Activated CD4-positive, CD25-positive, alpha-beta regulatory T cell treated with anti-CD3 and anti-CD28 coated beads, Interleukin-2, amount 50 U/mL, for 72 hours (primary cell): ENCODE results near the gene GNL3L.
A peak's percentile ranks its signal among the peaks of the same experiment; 100 is the strongest.
"Not testable (repeated sequence)": the region's sequence is repeated elsewhere in the genome, so short reads cannot be mapped to it uniquely, and the experiment has no call there.

Source experiments
- DNase-seq: peaks from one replicate; pipeline ENCODE4 v3.0.0; 2021

The GNL3L gene, protein sequence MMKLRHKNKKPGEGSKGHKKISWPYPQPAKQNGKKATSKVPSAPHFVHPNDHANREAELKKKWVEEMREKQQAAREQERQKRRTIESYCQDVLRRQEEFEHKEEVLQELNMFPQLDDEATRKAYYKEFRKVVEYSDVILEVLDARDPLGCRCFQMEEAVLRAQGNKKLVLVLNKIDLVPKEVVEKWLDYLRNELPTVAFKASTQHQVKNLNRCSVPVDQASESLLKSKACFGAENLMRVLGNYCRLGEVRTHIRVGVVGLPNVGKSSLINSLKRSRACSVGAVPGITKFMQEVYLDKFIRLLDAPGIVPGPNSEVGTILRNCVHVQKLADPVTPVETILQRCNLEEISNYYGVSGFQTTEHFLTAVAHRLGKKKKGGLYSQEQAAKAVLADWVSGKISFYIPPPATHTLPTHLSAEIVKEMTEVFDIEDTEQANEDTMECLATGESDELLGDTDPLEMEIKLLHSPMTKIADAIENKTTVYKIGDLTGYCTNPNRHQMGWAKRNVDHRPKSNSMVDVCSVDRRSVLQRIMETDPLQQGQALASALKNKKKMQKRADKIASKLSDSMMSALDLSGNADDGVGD

DNA sequence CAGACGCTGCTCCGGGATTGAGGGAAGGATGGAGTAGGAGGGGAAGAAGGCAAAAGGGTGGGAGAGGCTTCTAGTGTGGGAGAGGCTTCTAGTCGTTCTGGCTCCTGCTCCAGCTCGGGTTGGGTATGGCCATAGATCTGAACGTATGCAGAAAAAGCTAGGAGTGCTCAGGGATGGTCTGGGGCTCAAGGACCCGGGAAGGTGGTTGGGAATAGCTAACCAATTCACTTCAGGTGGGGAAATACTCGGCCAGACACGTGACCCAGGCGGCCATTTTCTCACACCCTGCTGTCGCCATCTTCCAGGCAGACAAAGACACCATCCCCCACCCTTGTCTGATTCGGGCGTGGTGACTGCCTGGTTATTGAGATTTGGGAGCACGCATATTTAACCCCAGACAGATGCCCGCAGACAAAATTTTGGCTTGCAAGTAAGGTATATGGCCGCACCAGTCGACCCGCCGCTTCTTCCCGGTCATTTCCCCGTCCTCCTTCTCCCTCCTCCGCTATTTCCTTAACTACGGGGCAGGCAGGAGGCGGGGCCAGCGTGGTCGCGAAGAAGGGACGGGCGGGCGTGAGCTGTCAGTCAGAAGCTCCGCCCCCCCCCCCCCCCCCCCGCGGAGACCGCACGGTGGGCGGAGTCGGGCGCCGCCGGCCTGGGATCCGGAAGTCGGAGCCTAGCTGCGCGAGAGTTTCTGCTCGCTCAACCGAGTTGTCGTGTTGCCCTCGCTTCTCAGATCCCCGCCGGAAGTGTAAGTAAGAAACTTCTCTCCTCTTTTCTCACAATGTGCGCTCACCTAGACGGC lies at the start of gene GNL3L:
GNL3L (plus strand) TSS at position 668 of the 805 bp plus-strand sequence. CDS start 2,348 bp downstream, outside the sequence.
- DNase-seq: peak; percentile 76

DNA sequence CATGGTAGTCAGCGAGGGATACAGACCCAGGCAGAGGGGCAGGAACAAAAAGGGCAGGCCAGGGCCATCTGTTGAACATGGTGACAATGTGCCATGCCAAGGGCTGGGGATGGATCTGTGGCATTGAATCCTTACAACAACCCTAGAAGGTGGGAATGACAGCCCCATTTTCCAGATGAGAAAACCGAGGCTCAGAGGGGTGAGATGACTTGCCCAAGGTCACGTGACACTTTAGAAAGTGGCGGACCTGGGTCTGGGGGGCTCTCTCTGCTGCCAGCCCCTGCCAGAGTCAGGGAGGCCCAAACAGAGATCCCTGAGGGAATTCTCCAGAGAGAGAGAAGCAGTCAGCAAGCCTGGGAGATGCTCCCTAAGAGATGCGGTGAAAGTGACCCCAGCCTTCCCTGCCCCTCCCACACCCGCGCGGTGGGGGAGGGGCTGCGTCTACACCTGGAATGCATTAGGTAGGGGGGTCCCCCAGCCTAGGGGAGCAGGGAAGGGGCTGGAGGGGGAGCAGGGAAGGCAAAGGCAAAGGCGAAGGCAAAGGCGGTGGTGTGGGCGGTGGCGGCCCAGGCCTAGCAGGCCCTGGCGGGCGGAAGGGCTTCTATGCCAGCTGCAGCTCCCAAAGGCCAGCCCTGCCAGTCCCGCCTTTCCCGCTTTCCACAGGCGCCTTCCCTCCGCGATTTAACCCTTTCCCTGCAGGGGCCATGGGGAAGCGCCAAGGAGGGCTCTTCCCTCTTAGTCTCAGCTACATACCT lies 47.0 kb upstream of the GNL3L start:
- no peak for DNase-seq

DNA sequence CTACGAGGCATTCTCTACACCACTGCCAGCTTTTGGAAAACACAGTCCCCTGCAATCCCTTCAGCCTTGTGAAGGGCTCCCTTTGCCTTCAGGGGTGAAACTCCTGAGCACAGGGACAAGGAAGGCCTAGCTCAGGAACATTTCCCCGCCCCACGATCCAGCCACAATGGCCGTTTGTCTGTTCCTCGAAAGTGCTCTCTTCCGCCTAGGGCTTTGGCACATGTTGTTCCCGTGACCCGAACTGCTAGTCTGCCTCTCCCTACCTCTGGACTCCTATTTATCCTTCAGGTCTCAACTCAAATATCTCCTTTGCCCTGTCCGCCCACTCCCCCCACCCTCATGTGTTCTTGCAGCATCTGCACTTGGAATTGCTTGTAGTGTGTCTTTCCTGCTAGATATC lies 46.1 kb upstream of the GNL3L start:
- no peak for DNase-seq

DNA sequence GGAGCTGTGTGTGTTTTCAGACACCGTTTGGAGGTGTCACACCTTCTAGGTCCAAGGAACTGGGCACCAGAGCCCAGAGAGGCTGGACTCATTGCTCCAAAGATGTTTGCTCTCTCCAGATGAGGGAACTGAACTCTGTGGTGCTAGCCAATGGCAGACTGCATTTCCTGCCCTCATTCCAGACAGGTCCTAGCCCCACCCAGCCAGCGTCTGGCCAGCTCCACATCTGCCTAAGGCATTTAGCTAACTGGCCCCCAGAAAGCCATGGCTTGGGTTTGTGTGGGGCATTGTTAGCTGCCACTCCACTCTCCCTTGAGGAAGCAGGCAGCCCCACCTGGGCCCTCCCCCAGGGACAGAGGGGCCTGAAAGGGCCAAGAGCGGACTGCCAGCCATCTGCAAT lies 45.4 kb upstream of the GNL3L start:
- DNase-seq: no peak

DNA sequence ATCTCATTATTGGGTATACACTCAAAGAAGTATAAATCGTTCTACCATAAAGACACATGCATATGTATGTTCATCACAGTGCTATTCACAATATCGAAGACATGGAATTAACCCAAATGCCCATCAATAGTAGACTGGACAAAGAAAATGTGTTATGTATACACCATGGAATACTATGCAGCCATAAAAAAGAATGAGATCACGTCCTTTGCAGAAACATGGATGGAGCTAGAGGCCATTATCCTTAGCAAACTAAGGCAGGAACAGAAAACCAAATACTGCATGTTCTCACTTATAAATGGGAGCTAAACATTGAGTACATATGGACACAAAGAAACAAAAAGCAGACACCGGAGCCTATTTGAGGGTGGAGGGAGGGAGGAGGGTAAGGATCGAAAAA lies 40.2 kb upstream of the GNL3L start:
- DNase-seq: not testable (repeated sequence)

DNA sequence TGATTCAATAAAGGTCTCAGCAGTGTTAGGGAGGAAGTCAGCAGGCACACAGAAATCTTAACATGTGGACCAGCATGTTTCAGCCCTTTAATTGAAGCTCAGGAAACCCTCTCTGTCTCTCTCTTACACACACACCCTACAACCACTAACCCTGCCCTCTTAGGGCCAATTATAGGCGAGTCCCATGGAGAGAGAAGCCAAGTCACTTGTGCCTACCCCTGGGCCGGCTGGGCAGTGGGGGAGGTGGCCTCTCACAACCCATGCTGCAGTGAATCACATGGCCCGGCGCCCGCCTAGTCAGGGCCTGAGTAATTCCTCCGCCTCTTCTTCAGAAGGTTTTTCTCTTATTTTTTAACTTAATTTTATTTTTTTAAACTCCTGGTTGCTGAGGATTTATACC lies 37.7 kb upstream of the GNL3L start:
- no peak for DNase-seq

DNA sequence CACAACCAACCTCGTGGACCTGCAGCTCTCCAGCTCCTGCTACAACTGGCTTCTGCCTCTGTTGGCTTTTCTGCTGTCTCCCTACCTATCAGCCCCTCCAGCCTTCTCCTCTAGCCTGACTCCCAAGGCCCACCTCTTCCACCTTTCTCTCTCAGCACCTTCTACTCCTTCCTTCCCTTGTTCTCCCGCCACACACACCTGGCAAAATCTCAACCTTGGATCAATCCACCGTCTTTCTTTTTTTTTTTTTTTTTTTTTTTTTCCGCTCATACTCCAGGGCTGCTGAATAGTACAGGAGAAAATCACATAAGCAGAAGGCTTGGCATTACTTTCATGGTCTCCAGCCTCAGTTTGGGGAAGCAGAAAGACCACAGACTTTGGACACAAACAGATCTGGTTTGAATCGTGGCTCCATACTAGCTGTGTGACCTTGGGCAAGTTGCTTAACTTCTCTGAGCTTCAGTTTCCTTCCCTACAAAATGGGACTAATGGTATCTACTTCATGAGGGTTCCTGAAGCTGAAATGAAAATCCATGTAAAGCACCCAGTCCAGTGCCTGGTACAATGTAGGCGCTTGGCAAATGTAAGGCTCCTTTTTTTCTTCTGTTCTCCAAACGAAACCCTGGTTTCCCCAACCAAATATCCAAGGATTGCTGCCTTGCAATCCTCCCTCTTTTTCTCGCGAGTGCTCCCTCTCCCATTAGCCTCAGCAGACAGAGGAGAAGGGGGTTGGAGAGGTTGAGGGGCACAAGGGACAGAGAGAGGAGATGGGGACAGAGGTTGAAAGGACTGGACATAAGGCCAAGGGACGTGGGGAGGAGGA lies 35.6 kb upstream of the GNL3L start:
- no peak for DNase-seq

DNA sequence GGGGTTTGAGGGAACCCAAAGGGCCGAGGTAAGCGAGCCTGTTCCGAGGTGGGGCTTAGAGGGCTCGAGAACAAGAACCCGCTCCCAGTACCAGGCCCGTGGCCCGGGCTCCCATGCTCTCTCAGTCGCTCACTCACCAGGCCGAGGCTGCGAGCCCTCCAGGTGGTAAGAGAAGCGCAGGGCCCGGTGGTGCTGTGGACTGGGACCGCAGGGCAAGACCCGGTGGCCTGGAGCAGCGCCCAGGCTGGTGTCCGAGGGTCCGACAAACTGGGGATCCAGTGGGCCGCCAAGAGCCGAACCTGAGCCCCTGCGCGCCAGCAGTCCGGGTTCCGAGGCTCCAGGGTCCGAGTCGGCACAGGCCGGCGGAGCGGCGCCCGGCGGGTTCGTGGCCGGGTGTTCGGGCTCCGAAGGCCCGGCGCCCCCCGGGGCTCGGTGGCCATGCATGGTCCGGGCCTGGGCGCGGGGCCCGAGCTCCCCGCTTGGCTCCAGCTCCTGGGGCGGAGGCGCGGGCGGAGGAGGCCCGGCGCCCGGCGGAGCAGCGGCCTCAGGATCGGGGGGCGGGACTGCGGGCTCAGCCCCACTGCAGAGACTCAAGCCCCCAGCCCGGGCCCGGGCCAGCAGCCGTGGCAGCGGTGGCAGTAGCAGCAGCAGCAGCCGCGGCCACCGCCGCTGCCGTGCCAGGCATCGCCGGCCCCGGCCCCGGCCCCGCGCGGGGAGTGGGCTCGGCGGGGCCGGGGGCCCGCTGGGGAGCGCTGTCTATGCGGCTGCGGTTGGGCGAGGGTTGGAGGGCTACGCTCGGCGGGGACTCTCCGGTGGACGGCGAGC lies 34.8 kb upstream of the GNL3L start:
- DNase-seq: no peak

DNA sequence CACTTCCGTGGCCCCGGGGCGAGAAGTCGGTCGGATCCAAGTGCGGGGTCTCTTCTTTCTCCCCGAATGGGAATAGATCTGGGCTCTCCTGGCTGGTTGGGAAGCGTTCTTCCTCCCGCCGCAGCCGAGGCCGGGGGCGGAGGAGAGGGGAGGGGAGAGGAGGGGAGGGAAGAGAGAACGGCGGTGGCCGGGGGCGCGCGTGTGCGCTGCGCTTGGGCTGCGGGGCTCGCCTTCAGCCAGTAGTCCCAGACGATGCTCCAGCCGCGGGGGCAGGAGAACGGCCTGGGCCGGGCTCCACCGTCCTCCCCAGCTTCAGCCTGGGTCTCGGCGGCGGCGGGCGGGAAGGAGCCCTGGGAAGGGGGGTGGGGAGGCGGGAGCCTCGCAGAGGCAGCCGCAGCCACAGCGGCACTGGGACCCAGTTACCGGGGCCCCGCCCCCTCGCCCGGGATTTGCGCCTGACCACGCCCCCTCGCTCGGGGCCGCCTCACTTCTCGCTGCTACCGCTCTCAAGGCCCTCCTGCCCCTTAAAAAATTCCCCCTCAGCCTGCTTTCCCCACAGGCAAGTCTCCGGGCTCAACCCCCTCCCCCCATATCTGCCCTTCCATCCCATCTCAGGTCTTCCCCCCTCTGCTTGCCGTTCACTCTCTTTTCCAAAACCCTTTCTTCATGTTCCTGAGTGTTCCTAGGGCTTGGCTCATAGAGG lies 34.1 kb upstream of the GNL3L start, which contains the start of gene FGD1:
FGD1 (minus strand) TSS at position 421 of the 703 bp plus-strand sequence. CDS start 802 bp downstream, outside the sequence.
- DNase-seq: peak; percentile 38

DNA sequence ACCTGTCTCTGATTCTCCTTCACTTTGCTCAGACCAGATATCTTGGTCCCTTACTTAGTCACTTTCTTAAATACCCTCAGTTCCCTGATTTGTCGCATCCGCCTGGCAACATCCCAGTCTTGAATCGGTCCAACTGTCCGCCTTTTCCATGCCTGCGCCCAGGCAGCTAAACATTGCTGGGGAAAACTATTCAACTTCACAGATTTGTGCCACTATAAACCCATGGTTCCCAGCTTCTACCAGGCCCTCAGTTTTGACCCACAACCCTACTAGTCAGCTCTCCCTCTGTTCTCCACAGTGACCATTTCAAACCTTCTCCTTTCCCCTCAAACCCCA lies 33.5 kb upstream of the GNL3L start:
- no peak for DNase-seq

DNA sequence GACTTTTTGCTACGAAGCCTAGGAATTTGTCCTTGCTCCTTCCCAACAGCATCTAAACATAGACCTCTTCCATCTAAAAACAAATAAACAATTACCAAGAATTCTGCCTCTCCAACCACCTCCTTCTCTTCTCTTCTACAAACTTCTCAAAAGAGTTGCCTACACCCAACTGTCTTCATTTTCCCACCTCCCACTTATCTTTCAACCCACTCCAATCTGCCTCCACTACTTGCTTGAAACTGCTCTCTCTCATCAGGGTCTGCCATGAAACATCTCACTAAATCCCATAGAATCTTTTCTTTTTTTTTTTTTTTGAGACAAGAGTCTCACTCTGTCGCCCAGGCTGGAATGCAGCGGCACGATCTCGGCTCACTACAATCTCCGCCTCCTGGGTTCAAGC lies 33.1 kb upstream of the GNL3L start:
- DNase-seq: no peak

DNA sequence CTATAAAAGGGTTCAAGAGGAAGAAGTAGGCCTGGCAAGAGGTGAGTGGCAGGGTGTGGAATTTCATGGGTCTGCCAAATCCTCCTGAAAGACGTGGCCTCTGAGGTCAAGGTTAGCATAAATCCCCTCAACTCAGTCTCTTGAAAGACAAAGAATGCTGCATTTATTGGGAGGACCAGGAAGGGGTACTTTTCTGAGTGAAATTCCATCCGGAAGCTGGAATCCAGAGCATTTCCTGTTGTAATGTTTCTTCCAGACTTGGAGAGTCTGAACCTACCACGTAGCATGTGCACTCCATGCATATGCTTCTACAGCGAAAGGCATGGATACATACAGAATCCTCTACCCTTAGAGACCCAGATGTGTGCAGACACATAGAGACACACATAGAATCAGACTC lies 20.6 kb upstream of the GNL3L start:
- DNase-seq: no peak

DNA sequence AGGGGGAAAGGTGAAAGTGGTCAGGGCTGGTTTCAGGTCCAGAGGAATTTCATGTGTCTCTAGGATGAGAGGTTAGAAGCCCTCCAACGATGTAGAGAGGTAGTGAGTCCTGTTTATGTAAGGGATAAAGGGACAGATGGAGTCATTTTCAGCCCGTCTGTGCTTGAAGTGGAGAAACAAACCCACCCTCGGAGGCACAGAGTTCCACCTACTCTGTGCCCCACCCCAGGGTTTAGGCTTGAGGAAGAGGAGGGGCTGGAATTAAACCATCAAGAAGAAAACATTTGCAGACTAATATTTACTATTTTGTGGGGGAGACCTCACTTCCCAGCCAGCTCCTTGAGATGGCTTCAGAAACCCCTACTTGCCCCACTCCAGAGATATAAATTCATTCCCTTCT lies 868 bp upstream of the GNL3L start:
- DNase-seq: no peak

DNA sequence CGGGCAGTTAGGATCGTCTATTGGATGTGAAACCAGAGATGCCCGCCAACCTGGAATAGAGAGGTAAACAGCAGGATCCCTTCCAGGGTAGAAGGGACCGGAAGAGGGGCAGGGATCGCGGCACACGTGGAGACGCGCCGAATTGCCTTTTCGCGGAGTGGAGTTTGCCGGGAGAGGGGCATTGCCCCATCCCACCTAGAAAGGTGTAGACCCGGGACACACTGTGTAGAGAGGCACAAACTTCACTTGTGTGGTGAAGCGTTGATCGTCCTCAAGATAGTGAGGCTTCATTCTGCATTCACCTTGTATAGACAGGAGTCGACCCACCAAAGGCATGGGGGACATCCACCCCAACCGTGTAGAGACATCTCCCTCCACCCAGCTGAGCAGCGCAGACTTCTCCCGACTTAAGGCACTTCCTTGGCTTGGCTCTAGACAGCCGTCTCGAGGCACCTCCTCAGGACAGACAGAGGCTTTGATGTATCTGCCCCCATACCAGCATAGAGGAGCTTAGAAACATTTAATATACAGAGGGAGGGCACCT lies 410 bp downstream of the GNL3L start:
- peak; percentile 30 for DNase-seq

DNA sequence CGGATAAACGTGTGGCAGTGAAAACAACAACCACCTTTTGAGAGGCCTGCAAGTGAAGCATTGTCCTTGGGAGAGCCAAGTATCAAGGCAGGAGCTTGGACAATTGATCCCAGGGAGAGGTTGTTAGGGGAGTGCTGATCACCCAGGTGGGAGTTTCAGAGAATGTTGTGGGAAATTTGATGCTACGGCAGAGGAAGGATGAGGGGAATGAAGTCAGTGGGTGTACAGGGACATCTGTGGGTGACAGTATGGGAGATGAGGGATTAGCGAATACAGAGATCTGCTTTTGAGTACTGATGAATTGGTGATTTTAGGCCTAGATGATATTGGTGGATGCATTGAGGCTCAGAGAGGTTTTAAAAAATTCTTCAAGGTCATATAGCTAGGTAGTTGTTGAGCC lies 4.3 kb downstream of the GNL3L start:
- DNase-seq: no peak

DNA sequence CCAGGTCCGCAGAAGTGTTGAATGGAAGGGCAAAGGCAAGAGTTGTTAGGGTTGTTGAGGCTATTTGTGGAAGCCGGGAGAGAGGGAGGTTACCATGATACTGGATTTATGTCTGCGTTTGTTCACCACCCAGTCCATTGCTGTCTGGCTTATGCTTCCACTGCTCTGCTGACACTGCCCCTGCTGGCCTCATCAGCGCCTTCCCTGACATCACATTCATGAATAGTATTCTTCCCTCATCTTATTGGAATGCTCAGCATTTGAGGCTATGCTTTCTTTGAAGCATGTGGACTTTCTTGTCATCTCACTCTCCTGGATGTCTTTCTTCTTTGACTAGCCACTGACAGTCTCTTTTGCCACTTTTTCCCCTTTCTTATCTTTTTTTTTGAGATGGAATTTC lies 10.3 kb downstream of the GNL3L start:
- DNase-seq: no peak

DNA sequence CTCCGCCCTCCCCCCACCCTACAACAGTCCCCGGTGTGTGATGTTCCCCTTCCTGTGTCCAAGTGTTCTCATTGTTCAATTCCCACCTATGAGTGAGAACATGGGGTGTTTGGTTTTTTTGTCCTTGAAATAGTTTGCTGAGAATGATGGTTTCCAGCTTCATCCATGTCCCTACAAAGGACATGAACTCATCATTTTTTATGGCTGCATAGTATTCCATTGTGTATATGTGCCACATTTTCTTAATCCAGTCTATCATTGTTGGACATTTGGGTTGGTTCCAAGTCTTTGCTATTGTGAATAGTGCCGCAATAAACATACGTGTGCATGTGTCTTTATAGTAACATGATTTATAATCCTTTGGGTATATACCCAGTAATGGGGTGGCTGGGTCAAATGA lies 12.2 kb downstream of the GNL3L start:
- not testable (repeated sequence) for DNase-seq

DNA sequence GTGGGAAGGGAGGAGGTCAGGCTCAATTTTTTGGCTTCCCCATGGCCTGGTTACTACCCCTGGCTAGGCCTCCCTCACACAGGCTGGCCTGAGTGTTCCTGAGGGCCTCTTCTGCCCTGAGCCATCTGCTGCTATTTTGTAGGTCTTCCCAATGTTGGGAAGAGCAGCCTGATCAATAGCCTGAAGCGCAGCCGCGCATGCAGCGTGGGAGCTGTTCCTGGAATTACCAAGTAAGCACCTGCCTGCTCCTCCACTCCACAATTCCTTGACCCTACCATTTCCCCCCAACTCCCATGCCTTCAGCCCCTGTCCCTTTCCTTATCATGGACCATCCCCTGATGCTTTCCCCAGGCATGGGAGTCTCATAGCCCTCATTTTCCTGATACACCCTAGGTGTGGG lies 20.8 kb downstream of the GNL3L start:
- DNase-seq: no peak

DNA sequence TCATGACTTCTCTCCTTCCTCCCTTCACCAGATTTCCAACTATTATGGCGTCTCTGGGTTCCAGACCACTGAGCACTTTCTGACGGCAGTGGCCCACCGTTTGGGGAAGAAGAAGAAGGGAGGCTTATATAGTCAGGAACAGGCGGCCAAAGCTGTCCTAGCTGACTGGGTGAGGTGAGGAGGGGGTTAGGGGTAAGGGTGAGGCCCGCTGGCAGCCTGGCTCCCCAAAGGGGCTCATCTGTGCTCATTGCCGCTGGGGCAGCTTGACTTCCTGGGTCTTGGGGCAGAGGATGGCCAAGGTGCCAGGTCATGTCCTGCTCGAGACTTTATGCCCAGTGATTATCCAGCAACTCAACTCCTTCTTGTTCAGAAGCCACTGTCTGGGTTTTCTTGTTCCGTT lies 21.8 kb downstream of the GNL3L start:
- DNase-seq: no peak

DNA sequence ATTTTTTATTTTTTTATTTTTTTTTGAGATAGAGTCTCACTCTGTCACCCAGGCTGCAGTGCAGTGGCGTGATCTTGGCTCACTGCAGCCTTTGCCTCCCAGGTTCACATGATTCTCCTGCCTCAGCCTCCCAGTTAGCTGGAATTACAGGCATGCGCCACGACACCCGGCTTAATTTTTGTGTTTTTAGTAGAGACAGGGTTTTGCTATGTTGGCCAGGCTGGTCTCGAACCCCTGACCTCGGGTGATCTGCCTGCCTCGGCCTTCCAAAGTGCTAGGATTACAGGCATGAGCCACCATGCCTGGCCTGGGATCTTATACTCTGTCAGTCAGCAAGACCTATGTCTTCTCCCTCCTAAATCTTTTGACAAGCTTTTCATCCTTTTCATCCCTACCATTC lies 25.0 kb downstream of the GNL3L start:
- not testable (repeated sequence) for DNase-seq
